Fibroblast of mammary gland (primary cell): ENCODE results near the gene CHRNA7.

Source experiments
- DNase-seq: peaks from one replicate; pipeline ENCODE4 v3.0.0-alpha.2; 2010; ENCODE audit warnings: low read depth
- H3K4me3 ChIP-seq: 2 replicates; pipeline ENCODE4 v1.5.1; 2011; ENCODE audit warnings: low read depth, mild to moderate bottlenecking, low read length, moderate library complexity; ENCODE audit not compliant: control insufficient read depth
- TF ChIP-seq, protein P1 (sequence below): conservative IDR thresholded peaks from 2 replicates; pipeline ENCODE4 v1.5.1; 2011; ENCODE audit warnings: low read depth, low read length, inconsistent platforms; ENCODE audit not compliant: control insufficient read depth, insufficient read depth

Gene CHRNA7

DNA sequence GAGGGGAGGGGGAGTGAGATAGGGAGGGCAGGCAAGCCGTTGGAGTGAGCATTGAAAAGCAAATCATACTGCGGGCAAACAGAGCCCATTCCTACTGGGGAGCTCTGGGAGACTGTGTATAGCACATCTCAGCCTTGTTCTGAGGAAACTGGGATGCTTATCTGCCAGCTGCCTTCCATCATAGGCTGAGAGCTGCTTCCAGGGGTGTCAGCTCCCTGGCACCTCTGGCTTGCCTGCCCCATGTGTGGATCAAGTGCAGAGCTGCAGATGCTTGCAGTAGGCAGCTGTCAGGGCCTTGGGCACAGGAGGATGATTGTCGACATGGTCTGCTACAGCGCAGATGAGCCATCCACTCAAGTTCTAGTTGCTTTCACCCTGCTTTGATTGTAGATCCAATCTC, 86.8 kb downstream of the CHRNA7 start:
- DNase-seq = no peak
- TF ChIP-seq, protein P1, sequence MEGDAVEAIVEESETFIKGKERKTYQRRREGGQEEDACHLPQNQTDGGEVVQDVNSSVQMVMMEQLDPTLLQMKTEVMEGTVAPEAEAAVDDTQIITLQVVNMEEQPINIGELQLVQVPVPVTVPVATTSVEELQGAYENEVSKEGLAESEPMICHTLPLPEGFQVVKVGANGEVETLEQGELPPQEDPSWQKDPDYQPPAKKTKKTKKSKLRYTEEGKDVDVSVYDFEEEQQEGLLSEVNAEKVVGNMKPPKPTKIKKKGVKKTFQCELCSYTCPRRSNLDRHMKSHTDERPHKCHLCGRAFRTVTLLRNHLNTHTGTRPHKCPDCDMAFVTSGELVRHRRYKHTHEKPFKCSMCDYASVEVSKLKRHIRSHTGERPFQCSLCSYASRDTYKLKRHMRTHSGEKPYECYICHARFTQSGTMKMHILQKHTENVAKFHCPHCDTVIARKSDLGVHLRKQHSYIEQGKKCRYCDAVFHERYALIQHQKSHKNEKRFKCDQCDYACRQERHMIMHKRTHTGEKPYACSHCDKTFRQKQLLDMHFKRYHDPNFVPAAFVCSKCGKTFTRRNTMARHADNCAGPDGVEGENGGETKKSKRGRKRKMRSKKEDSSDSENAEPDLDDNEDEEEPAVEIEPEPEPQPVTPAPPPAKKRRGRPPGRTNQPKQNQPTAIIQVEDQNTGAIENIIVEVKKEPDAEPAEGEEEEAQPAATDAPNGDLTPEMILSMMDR = no peak
- H3K4me3 ChIP-seq = no peak overlapping the region

DNA sequence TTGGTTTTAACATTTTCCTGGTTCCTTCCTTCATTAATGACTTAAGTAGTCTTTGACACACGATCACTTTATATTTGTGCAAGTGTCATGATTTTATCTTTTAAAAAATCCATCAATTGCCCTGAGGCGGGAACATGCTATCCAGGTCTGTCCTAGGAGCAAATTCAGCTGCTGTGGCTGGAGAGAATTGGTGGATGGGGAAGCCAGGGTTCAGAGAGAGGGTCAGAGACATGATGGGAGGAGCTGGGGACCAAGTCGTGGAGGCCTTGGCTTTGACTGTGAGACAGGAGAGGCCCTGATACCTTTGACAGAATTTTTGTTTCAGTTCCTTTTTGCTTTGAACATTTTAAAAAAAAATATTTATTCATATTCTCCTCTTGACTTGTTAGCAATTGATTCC, 89.0 kb downstream of the CHRNA7 start:
- DNase-seq = no peak
- TF ChIP-seq, protein P1 = no peak

DNA sequence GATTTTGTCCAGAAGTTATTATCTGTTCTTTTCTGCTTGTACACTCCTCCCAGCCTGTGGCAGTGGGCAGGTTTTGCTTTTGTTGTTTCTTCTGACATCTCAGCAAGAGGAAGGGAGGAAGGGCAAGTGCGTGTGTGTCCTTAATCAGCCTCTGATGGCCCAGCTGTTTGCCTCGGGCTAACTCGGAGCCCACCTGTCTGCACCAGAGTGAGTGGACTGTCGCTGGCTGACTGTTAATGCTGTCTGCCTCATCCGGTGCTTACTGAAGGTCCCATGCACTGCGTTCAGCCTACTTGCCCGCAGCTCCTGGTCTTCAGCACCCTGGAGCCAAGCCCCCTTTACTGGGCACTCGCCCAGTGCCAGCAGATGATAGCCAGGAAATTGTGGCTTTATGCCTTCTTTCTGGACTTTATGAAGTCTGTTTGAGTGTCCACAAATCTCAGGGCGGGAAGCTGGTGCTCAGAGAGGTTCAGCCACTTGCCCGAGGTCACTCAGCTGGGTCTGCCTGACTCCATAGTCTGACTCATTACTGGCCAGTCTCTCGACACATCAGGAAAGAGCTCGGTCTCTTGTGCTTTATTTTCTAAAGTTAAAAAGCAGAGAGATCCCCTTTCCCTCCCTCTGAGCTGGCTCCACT, 89.5 kb downstream of the CHRNA7 start:
- no peak overlapping the region for H3K4me3 ChIP-seq
- no peak for DNase-seq
- TF ChIP-seq, protein P1 = no peak

More for the DNA sequence above, 89.0 kb downstream of the CHRNA7 start:
- H3K4me3 ChIP-seq = no peak overlapping the region

GRCh38 chr15:32120577-32121383, 90.5 kb downstream of the CHRNA7 start:
- no peak for DNase-seq
- TF ChIP-seq, protein P1 = no peak
- H3K4me3 ChIP-seq = no peak overlapping the region

DNA sequence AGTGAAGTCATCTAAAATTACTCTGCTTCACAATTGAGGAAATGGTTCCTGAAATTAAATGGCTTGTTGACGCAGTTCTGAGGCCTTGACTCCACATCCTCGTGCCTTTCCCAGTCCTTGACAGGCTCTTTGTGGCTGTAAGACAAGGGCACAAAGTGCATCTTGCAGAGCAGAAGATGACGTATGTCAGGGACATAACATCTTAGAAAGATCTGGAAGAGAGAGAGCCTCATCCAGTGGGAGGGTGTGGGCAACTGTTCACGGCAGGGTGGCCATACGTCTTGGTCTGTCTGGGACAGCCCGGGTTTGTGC, 91.0 kb downstream of the CHRNA7 start:
- DNase-seq = no peak
- TF ChIP-seq, protein P1 = no peak
- no peak overlapping the region for H3K4me3 ChIP-seq

- DNase-seq = no peak
- H3K4me3 ChIP-seq = no peak overlapping the region
- TF ChIP-seq, protein P1 = no peak
Observed at GRCh38 chr15:32122013-32122412, 91.7 kb downstream of the CHRNA7 start.
